Activated gamma-delta T cell (primary cell): ENCODE data around the gene PPEF1.
"Not testable (repeated sequence)": the region's sequence is repeated elsewhere in the genome, so short reads cannot be mapped to it uniquely, and the experiment has no call there.

Experiments used
- DNase-seq: peaks from one replicate; lab custom pipeline; 2025; lab: John Stamatoyannopoulos, UW

PPEF1 gene

GRCh38 chrX:18702362-18703195, 4.9 kb upstream of the PPEF1 start:
- DNase-seq, result no peak

GRCh38 chrX:18709833-18710232, 2.4 kb downstream of the PPEF1 start:
- DNase-seq, result no peak

GRCh38 chrX:18714910-18715309, 7.5 kb downstream of the PPEF1 start:
- DNase-seq, result no peak

- no peak for DNase-seq
Measured at GRCh38 chrX:18719852-18720251, 12.4 kb downstream of the PPEF1 start.

- no peak for DNase-seq
Measured at GRCh38 chrX:18721683-18722499, 14.4 kb downstream of the PPEF1 start.

- no peak for DNase-seq
Measured at GRCh38 chrX:18722500-18723071, 15.1 kb downstream of the PPEF1 start.

- no peak for DNase-seq
Measured at GRCh38 chrX:18725310-18725943, 18.0 kb downstream of the PPEF1 start.

- DNase-seq, result no peak
Measured at GRCh38 chrX:18733287-18733686, 25.8 kb downstream of the PPEF1 start.

GRCh38 chrX:18739609-18740008, 32.2 kb downstream of the PPEF1 start:
- not testable (repeated sequence) for DNase-seq

- no peak for DNase-seq
Measured at GRCh38 chrX:18748499-18748898, 41.1 kb downstream of the PPEF1 start.

GRCh38 chrX:18753631-18754030, 46.2 kb downstream of the PPEF1 start:
- DNase-seq, result no peak

- no peak for DNase-seq
Measured at GRCh38 chrX:18755651-18756050, 48.2 kb downstream of the PPEF1 start.

- DNase-seq, result no peak
Measured at GRCh38 chrX:18757956-18758932, 50.8 kb downstream of the PPEF1 start.

GRCh38 chrX:18761750-18762149, 54.3 kb downstream of the PPEF1 start:
- DNase-seq, result no peak

GRCh38 chrX:18763106-18763505, 55.7 kb downstream of the PPEF1 start:
- DNase-seq, result not testable (repeated sequence)

GRCh38 chrX:18769364-18769763, 61.9 kb downstream of the PPEF1 start:
- DNase-seq, result no peak

- no peak for DNase-seq
Measured at GRCh38 chrX:18769812-18770573, 62.5 kb downstream of the PPEF1 start.

- DNase-seq, result no peak
Measured at GRCh38 chrX:18789916-18790315, 82.5 kb downstream of the PPEF1 start.

- DNase-seq, result no peak
Measured at GRCh38 chrX:18792828-18793227, 85.4 kb downstream of the PPEF1 start.

GRCh38 chrX:18793601-18794089, 86.2 kb downstream of the PPEF1 start:
- no peak for DNase-seq
